Stomach (tissue), 9 donors: ENCODE measurements around the gene EPDR1. TPM values are rescaled to one million over a fixed set of nuclear protein-coding genes. Genes with fewer than 3 reads are reported as not detected.

ENCODE experiments used
- DNase-seq, 2 donors: peaks; one replicate each; pipeline versions ENCODE4 v3.0.0 to v3.0.0-alpha.2; 2013 to 2019
- H3K27ac ChIP-seq, 5 donors: fragments of 200-600 bp in 4 of 5; sonication (generic) in 4 of 5; one replicate each; pipeline ENCODE4 v1.5.1; 2013 to 2019; ENCODE audit warnings: mild to moderate bottlenecking in 1 of 5, moderate library complexity in 1 of 5
- H3K27me3 ChIP-seq, 3 donors: fragments of 200-600 bp; sonication (generic); one replicate each; pipeline ENCODE4 v1.5.1; 2017 to 2019; ENCODE audit warnings: mixed run types in 1 of 3
- H3K36me3 ChIP-seq, 4 donors: fragments of 200-600 bp; sonication (generic); 1 replicate in 3 of 4; 2 replicates in 1 of 4; pipeline ENCODE4 v1.5.1; 2016 to 2019
- H3K4me1 ChIP-seq, 4 donors: fragments of 200-600 bp; sonication (generic); one replicate each; pipeline ENCODE4 v1.5.1; 2016 to 2019
- H3K4me3 ChIP-seq, 4 donors: fragments of 200-600 bp; sonication (generic) in 3 of 4; one replicate each; pipeline ENCODE4 v1.5.1; 2016 to 2019; ENCODE audit warnings: mild to moderate bottlenecking in 1 of 4
- H3K9me3 ChIP-seq, 4 donors: fragments of 200-600 bp; sonication (generic); one replicate each; pipeline ENCODE4 v1.5.1; 2016 to 2019
- CTCF ChIP-seq, 7 experiments: fragments of 450-650 bp in 4 of 7; fragments of 200-600 bp in 3 of 7; sonication (generic) in 3 of 7; IDR thresholded peaks; one replicate each; pipeline ENCODE4 v1.5.1; 2016 to 2019; ENCODE audit warnings: antibody characterized with exemption in 7 of 7, control low read depth in 2 of 7, mild to moderate bottlenecking in 1 of 7
- EP300 ChIP-seq: sonication (generic); formaldehyde crosslinking; IDR thresholded peaks from one replicate; pipeline ENCODE4 v1.6.1; 2017; ENCODE audit warnings: antibody characterized with exemption
- POLR2A ChIP-seq, 4 donors: fragments of 450-650 bp; IDR thresholded peaks; one replicate each; pipeline ENCODE4 v1.6.1; 2016; ENCODE audit warnings: antibody characterized with exemption in 4 of 4, control low read depth in 2 of 4, mild to moderate bottlenecking in 1 of 4, moderate library complexity in 1 of 4
- POLR2AphosphoS5 ChIP-seq, 3 donors: sonication (generic); formaldehyde crosslinking; IDR thresholded peaks; one replicate each; pipeline ENCODE4 v1.6.1; 2016; ENCODE audit warnings: antibody characterized with exemption in 3 of 3
- WGBS, 5 donors: extraction: QIAGEN DNeasy Blood & Tissue Kit in 3 of 5; methylation state at CpG; one replicate each; pipeline versions ENCODE4 v1.1.5 to v1.1.7; 2013 to 2018; 5-methylcytosine and 5-hydroxymethylcytosine counted together
- intact Hi-C: fragments of 100-400 bp; cut with DNase I; formaldehyde crosslinking; loops from one replicate; pipeline ENCODE4 v1.15.1; 2023; ENCODE audit warnings: low total_unique reads
- polyA plus RNA-seq, 3 donors: library from polyadenylated mRNA; stranded (reverse); fragments of 200-250 nt; gene quantifications; one replicate each; pipeline ENCODE4 v1.2.3, GENCODE V29; 2013
- total RNA-seq, 5 donors: library from RNA; depleted of rRNA; stranded (reverse); fragments of >200 nt; gene quantifications; one replicate each; pipeline versions ENCODE4 v1.1.0 to v1.2.3, GENCODE V29; 2014 to 2016
- donor health status: healthy with polysubstance abuse.
- donor health status: Bipolar disorder and iron deficiency.
- donor health status: healthy.

The EPDR1 gene
- total and polyA plus RNA-seq, 8 donors = 1.2 to 11.7 (median 2.6) TPM; not detected in 1

GRCh38 chr7:37924491-37925041 lies 4.1 kb downstream of the EPDR1 start:
- H3K36me3 ChIP-seq = no peaks in the 10 kb centered on the region
- H3K27ac ChIP-seq = no peak overlapping the region
- WGBS, 5 donors = 61 to 78% (median 76%) methylated on average over 3 of the region's 3 CpGs
- H3K4me1 ChIP-seq = peaks cover 0 to 21% (median 15%) of the 10 kb centered on the region in 4 donors
- TF ChIP-seq POLR2AphosphoS5 (IDR thresholded peaks at IDR 0.05) (no peak), POLR2A (IDR thresholded peaks at IDR 0.05) (no peak)
- H3K4me3 ChIP-seq = no peak overlapping the region
- no peak for DNase-seq
- intact Hi-C loops = no loop called here
- H3K27me3 ChIP-seq = peaks cover 0 to 24% (median 8%) of the 10 kb centered on the region in 3 donors
- H3K9me3 ChIP-seq = peaks cover 6 to 16% (median 12%) of the 10 kb centered on the region in 4 donors

GRCh38 chr7:37925620-37926019 lies 5.2 kb downstream of the EPDR1 start:
- whole genome bisulfite sequencing, 5 donors = 81 to 94% (median 91%) methylated on average over 1 of the region's 1 CpG
- DNase-seq = no peak
- Histone ChIP-seq H3K4me3 (no peak overlapping the region), H3K27ac (no peak overlapping the region), H3K36me3 (no peaks in the 10 kb centered on the region), H3K27me3 (peaks cover 0 to 13% (median 7%) of the 10 kb centered on the region in 3 donors), H3K4me1 (peaks cover 0 to 14% (median 9%) of the 10 kb centered on the region in 4 donors), H3K9me3 (peaks cover 6 to 16% (median 12%) of the 10 kb centered on the region in 4 donors)
- intact Hi-C loops = no loop called here
- TF ChIP-seq EP300 (no peak), POLR2AphosphoS5 (IDR thresholded peaks at IDR 0.05) (no peak), POLR2A (IDR thresholded peaks at IDR 0.05) (no peak)

GRCh38 chr7:37927773-37928444 lies 7.5 kb downstream of the EPDR1 start:
- H3K4me1 ChIP-seq = no peaks in the 10 kb centered on the region
- no peak overlapping the region for H3K27ac ChIP-seq
- intact Hi-C loops = no loop called here
- 72 to 89% (median 80%) methylated on average over 2 of the region's 2 CpGs for WGBS, 5 donors
- no peaks in the 10 kb centered on the region for H3K27me3 ChIP-seq
- H3K4me3 ChIP-seq = no peak overlapping the region
- TF ChIP-seq EP300 = no peak
- TF ChIP-seq POLR2A (IDR thresholded peaks at IDR 0.05) = no peak
- no peak for TF ChIP-seq CTCF (IDR thresholded peaks at IDR 0.05)
- no peak for TF ChIP-seq POLR2AphosphoS5 (IDR thresholded peaks at IDR 0.05)
- DNase-seq = no peak
- H3K36me3 ChIP-seq = no peaks in the 10 kb centered on the region
- peaks cover 6 to 16% (median 12%) of the 10 kb centered on the region in 4 donors for H3K9me3 ChIP-seq

- Histone ChIP-seq H3K36me3 (no peaks in the 10 kb centered on the region), H3K27me3 (no peaks in the 10 kb centered on the region), H3K9me3 (peaks cover 6 to 16% (median 12%) of the 10 kb centered on the region in 4 donors), H3K27ac (no peak overlapping the region), H3K4me3 (no peak overlapping the region), H3K4me1 (no peaks in the 10 kb centered on the region)
- WGBS, 5 donors = 70 to 77% (median 75%) methylated on average over 4 of the region's 4 CpGs
- intact Hi-C loops = no loop called here
- TF ChIP-seq POLR2AphosphoS5 (IDR thresholded peaks at IDR 0.05) (no peak), EP300 (no peak), POLR2A (IDR thresholded peaks at IDR 0.05) (no peak), CTCF (IDR thresholded peaks at IDR 0.05) (no peak)
- DNase-seq = no peak
Observed at GRCh38 chr7:37928878-37929277, 8.4 kb downstream of the EPDR1 start.

GRCh38 chr7:37930226-37930948 lies 9.9 kb downstream of the EPDR1 start:
- Histone ChIP-seq H3K27ac (no peak overlapping the region), H3K27me3 (no peaks in the 10 kb centered on the region), H3K4me3 (no peak overlapping the region), H3K36me3 (no peaks in the 10 kb centered on the region), H3K4me1 (no peaks in the 10 kb centered on the region), H3K9me3 (peaks cover 3 to 12% (median 7%) of the 10 kb centered on the region in 4 donors)
- 73 to 84% (median 82%) methylated on average over 5 of the region's 5 CpGs for WGBS, 5 donors
- intact Hi-C loops = no loop called here
- no peak for DNase-seq
- TF ChIP-seq CTCF (IDR thresholded peaks at IDR 0.05) (no peak), EP300 (no peak), POLR2A (IDR thresholded peaks at IDR 0.05) (no peak), POLR2AphosphoS5 (IDR thresholded peaks at IDR 0.05) (no peak)
